ENCODE data around the gene TMEM208.
A peak's percentile ranks its signal among the peaks of the same experiment; 100 is the strongest.

TMEM208 gene

DNA sequence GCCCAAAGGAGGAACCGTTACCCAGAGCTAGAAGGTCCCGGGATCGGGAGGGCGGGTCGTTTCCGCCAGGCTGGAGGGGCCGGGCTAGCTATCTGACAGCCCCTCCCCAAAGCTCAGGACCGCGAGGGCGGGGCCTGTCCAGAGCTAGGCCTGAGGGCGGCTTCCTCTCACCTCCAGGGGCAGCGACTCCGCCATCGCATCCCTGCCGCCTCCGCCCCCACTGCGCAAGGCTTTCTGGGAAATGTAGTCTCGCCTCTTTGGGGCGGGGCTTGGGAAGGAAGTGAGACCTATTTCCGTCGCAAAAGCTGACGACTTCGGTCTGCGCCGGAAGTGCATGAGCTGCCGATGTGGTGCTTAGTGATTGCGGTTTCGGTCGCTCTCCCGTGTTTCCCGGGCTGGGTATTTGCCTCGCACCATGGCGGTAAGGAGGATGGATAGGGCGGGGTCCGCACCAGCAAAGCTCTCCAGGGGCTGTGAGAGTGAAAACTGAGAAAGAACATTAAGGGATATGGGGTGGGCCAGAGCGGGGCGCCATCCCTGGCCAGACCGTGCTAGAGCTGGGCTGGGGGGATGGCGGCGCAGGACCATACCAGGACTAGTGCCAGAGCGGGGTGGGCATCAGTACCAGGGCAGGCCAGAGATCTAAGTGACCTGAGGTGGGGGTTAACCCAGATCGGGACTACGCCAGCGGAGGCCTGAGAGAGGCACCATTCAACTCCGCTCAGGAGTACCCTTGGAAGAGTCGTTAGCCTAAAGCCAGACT is at the start of gene TMEM208:
TSS of gene TMEM208 (plus strand) at position 327 of the 763 bp plus-strand sequence. CDS start at position 416, 89 bp downstream.
- DNase-seq (ENCODE audit: low read depth in 2 of 2), result peak; percentile 95 to 97

DNA sequence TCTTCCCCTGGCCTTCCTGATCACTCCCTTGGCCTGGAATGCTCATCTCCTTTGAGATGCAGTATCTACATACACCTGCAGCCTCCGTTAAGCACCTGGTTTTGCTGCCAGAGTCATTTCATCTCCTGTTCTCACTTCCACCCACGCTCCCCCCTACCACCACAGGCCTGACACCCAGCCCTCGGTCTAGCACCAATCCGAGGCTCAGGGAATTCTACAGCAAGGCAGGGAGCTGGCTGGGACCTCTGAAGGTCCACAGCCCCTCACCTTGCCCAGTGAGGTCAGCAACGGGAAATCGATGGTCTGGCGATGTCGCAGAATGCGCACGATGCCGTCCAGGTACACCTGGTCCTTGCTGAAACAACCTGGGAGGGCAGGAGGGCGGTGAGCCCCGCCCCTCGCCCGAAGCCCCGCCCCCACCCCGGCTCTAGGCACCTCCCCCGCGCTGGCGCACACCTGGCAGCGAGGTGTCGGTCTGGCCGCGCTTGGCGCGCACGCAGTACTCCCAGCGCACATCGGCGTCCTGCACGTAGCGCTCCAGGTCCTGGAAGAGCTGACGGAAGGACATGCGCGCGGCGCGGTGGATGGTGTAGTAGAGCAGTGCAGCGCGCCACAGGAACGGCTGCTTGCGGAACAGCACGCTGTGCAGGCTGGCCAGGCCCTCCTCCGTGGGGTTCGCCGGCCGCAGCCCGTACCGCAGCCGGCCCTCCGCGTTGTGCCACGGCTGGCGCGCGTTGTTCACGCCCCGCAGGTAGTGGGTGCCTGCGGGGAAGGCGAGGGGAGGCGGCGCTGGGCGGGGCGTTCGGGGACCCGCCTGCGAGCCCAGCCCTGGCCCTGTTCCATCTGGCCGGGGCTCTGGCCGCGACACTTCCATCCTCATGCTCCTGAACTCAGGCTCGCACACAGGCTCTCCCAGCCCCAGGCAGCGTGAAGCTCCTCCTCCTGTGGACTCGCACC is 48.9 kb upstream of the TMEM208 start:
- DNase-seq (ENCODE audit: low read depth in 2 of 2), result no peak

GRCh38 chr16:67179421-67180080 is 47.4 kb upstream of the TMEM208 start:
- no peak for DNase-seq (ENCODE audit: low read depth in 2 of 2)

GRCh38 chr16:67180166-67180565 is 46.8 kb upstream of the TMEM208 start:
- DNase-seq (ENCODE audit: low read depth in 2 of 2), result no peak

- no peak for DNase-seq (ENCODE audit: low read depth in 2 of 2)
Observed at GRCh38 chr16:67181346-67181745, 45.6 kb upstream of the TMEM208 start.

DNA sequence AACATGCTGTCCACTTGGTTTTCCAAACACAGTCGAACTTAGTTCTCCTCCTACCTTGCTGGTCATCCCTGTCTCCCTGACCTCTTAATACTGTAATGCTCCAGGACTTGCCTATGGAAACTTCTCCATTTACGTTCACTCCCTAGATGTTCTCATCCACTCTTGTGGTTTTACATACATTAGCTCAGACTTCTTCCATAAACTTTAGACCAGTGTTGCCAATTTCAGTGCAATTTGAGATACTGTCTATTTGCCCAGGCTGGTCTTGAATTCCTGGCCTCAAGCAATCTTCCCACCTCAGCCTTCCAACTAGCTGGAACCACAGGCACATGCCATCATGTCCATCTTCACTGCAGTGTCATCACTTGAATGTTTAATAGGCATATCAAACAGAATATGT is 44.6 kb upstream of the TMEM208 start:
- no peak for DNase-seq (ENCODE audit: low read depth in 2 of 2)

DNA sequence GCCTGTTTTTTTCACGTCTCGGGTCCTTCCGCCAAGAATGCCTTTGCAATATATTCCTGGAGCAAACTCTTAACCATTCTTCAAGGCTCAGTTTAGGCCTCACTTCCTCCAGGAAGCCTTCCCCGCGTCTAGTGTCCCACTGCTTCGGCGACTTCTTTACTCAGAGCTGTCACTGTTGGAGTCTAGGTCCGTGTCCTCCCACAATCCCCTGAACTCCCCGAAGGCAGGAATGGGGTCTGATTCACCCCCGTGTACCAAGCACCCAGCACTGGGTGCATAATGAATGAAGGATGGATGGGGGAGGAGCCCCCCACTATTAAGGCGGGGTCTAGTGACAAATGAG is 43.7 kb upstream of the TMEM208 start:
- no peak for DNase-seq (ENCODE audit: low read depth in 2 of 2)

GRCh38 chr16:67183627-67184452 is 43.1 kb upstream of the TMEM208 start, which contains the start of gene MATCAP1:
MATCAP1 (minus strand) TSS chr16:67183963; CDS start chr16:67180610, 3,353 bp downstream.
- peak; percentile 72 to 85 for DNase-seq (ENCODE audit: low read depth in 2 of 2)

GRCh38 chr16:67184453-67184994 is 42.4 kb upstream of the TMEM208 start:
- no peak for DNase-seq (ENCODE audit: low read depth in 2 of 2)

DNA sequence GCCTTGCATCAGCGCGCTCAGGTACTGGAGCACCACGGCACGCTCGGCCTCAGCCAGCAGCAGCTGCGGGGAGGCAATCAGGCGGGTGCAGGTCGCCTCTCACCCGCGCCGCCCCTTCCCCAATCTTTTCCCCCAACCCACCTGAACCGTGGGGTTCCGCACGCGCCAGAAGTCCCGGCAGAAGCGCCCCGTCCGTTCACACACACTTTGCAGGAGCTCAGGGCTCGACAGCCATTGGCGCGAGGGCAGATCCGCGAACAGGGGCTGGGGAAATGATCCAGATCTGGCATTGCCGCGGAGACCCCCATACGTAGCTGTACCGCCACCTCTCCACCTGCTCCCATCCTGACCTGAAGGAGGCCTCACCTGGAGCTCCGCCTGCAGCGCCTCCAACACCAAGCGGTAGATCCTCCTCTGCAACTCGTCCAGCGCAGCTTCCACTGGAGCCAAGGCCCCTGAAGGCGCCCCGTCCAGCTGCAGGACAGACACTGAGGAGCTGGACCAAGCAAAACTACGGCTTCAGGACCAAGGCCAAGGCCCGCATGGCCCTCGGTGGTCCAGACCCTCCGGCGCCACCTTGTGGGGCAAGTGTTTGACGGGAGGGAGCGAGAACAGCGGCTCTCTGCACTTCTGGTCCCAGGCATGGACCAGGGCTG is 41.8 kb upstream of the TMEM208 start:
- DNase-seq (ENCODE audit: low read depth in 2 of 2), result peak; percentile 58 to 74

GRCh38 chr16:67185651-67186134 is 41.2 kb upstream of the TMEM208 start:
- DNase-seq (ENCODE audit: low read depth in 2 of 2), result no peak

DNA sequence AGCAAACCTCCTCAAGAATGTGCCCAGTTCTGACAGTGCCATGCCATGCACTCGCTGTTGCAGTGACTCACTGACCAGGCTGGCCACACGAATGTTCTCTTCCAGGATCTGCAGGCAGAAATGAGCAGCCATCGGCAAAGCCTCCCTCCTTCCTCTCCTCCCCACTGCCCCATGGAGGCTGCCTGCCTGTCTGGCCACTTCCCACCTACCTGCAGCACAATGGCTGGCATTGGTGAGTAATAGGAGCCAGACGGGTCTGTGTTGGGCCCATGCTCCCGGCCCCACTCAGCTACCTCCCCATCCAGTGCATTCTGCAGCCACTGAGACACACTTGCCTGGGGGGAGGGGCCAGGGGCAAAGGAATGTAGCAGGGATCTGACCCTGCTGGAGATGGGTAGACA is 40.4 kb upstream of the TMEM208 start:
- DNase-seq (ENCODE audit: low read depth in 2 of 2), result no peak

DNA sequence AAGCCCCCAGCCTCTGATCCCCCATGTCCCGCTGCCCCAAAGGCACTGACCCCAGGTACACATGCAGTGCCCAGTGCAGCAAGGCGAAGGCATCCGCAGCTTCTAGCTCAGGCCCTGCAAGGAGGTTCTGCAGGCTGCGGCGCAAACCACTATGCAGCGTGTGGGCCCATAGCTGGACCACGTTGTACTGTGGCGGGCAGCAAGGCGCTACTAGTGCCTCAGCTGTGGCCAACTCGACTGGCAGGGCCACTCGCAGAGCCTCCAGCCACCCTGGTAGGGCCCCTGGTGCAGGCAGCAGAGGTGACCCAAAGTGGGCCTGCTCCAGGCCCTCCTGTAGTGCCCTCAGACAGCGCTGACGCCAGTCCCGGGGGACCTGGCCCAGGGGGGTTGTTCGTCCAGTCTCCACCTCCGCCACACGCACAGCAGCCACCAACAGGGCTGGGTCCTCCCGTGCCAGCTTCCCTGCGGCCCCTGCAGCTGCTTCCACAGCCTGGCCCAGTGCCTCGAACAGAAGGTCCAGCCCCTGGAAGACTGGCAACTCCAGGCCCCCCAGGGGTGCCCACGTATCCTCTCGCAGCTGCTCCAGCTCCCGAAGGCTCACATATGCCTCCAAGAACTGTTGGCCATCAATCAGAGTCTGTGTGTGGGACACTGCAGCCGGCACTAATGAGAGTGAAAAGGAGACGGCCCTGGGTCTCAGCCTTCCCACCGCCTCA is 39.6 kb upstream of the TMEM208 start:
- no peak for DNase-seq (ENCODE audit: low read depth in 2 of 2)

GRCh38 chr16:67188323-67188722 is 38.6 kb upstream of the TMEM208 start:
- DNase-seq (ENCODE audit: low read depth in 2 of 2), result no peak

DNA sequence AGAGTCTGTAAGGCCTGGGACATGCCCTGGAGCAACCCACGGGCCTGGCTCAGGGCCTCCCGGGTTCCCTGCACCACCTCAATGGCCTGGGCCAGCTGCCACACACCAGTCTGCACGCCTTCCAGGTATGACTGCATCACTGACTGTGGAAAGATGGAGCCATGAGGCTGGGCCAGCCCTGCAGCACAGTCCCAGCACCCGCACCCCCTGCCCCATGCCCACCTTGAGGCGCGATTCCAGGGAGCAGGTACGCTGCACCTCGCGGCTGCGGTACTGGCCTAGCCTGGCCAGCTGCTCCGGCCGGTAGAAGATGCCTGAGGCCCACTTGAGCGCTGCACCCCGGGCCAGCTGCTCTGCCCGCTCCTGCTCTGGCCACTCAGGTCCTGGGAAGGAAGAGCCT is 38.1 kb upstream of the TMEM208 start:
- no peak for DNase-seq (ENCODE audit: low read depth in 2 of 2)

GRCh38 chr16:67190041-67190440 is 36.9 kb upstream of the TMEM208 start, which contains the start of gene EXOC3L1:
EXOC3L1 (minus strand) TSS chr16:67190136; CDS start chr16:67189676, 460 bp downstream.
- no peak for DNase-seq (ENCODE audit: low read depth in 2 of 2)

GRCh38 chr16:67190448-67191399 is 36.2 kb upstream of the TMEM208 start:
- no peak for DNase-seq (ENCODE audit: low read depth in 2 of 2)

GRCh38 chr16:67191411-67191994 is 35.4 kb upstream of the TMEM208 start:
- DNase-seq (ENCODE audit: low read depth in 2 of 2), result no peak

Measured in stimulated activated CD8-positive, alpha-beta memory T cell treated with anti-CD3 and anti-CD28 coated beads, Interleukin-2, amount 100 ng/mL, for 1 hour (primary cell).